GM18867 (cell line): ENCODE results near the gene UBE2L5.
A peak's percentile ranks its signal among the peaks of the same experiment; 100 is the strongest.

Experiments used
- ATAC-seq: cut with Tn5 transposase; IDR thresholded peaks from one replicate; pipeline ENCODE4 v1.9.1; 2021; ENCODE audit warnings: mild to moderate bottlenecking, moderate library complexity; ENCODE audit not compliant: unreplicated experiment

UBE2L5 gene

GRCh38 chr13:30404207-30404606 lies 18.1 kb upstream of the UBE2L5 start:
- ATAC-seq, result no peak

- no peak for ATAC-seq
These were observed 15.4 kb upstream of the UBE2L5 start for GRCh38 chr13:30406779-30407416.

GRCh38 chr13:30408319-30409101 lies 13.8 kb upstream of the UBE2L5 start:
- ATAC-seq, result peak; percentile 90

- ATAC-seq, result no peak
These were observed 12.2 kb upstream of the UBE2L5 start for GRCh38 chr13:30409886-30410704.

- no peak for ATAC-seq
These were observed 11.6 kb upstream of the UBE2L5 start for GRCh38 chr13:30410705-30411125.

GRCh38 chr13:30412346-30412745 lies 9.9 kb upstream of the UBE2L5 start:
- ATAC-seq, result no peak

GRCh38 chr13:30413842-30414241 lies 8.5 kb upstream of the UBE2L5 start:
- no peak for ATAC-seq

- ATAC-seq, result peak; percentile 84
These were observed 6.8 kb upstream of the UBE2L5 start for GRCh38 chr13:30415430-30416030.

- no peak for ATAC-seq
These were observed 5.8 kb upstream of the UBE2L5 start for GRCh38 chr13:30416471-30416870.

GRCh38 chr13:30418075-30418716 lies 4.1 kb upstream of the UBE2L5 start:
- ATAC-seq, result no peak

GRCh38 chr13:30418717-30419459 lies 3.4 kb upstream of the UBE2L5 start:
- no peak for ATAC-seq

- ATAC-seq, result peak; percentile 32
These were observed 920 bp upstream of the UBE2L5 start for GRCh38 chr13:30421093-30422053.

- ATAC-seq, result no peak
These were observed 1.6 kb downstream of the UBE2L5 start for GRCh38 chr13:30423891-30424290.

- no peak for ATAC-seq
These were observed 6.9 kb downstream of the UBE2L5 start for GRCh38 chr13:30429235-30429634.

GRCh38 chr13:30429721-30430694 lies 7.7 kb downstream of the UBE2L5 start:
- peak; percentile 72 for ATAC-seq

- no peak for ATAC-seq
These were observed 9.1 kb downstream of the UBE2L5 start for GRCh38 chr13:30431269-30431940.

- ATAC-seq, result no peak
These were observed 13.7 kb downstream of the UBE2L5 start for GRCh38 chr13:30435911-30436451.
